Left ventricle myocardium inferior (tissue), 1 donor: ENCODE measurements around the gene EPHX1. TPM values are rescaled to one million over a fixed set of nuclear protein-coding genes. Genes with fewer than 3 reads are reported as not detected.

Source experiments
- DNase-seq: peaks from one replicate; pipeline ENCODE4 v3.0.0-alpha.2; 2020
- H3K27ac ChIP-seq: fragments of 200-600 bp; replicated peaks from 2 replicates; pipeline ENCODE4 v1.8.0; 2021
- H3K27me3 ChIP-seq: fragments of 200-600 bp; 2 replicates; pipeline ENCODE4 v1.8.0; 2021; ENCODE audit warnings: low read depth
- H3K36me3 ChIP-seq: fragments of 200-600 bp; 2 replicates; pipeline ENCODE4 v1.8.0; 2021
- H3K4me1 ChIP-seq: fragments of 200-600 bp; 2 replicates; pipeline ENCODE4 v1.8.0; 2021
- H3K4me3 ChIP-seq: fragments of 200-600 bp; 2 replicates; pipeline ENCODE4 v1.8.0; 2021; ENCODE audit warnings: mild to moderate bottlenecking, moderate library complexity
- H3K9me3 ChIP-seq: fragments of 200-600 bp; replicated peaks from 2 replicates; pipeline ENCODE4 v1.8.0; 2021
- CTCF ChIP-seq: fragments of 200-600 bp; IDR thresholded peaks from 2 replicates; pipeline ENCODE4 v1.8.0; 2021; ENCODE audit warnings: antibody characterized with exemption, mild to moderate bottlenecking, borderline replicate concordance
- intact Hi-C: fragments of 100-400 bp; cut with micrococcal nuclease; formaldehyde crosslinking; loops from one replicate; pipeline ENCODE4 v1.11.0; 2022
- total RNA-seq: library from RNA; stranded (reverse); fragmentation: NEBNext Ultra II Directional; extraction: Animal tissue kit (Norgen Biotek cat#: 25700); gene quantifications from one replicate; pipeline ENCODE4 v1.2.1, GENCODE V29; 2021
- donor health status: DM: no; HTN: yes; CAD: no; lungs with severe emphysema.

The EPHX1 gene
- total RNA-seq, 1 donor from 2014 or later = 49.7 TPM

GRCh38 chr1:225846331-225847310 is 36.7 kb downstream of the EPHX1 start:
- H3K4me1 ChIP-seq = peaks cover 50% of the 10 kb centered on the region
- intact Hi-C loops = no loop called here
- no peak for TF ChIP-seq CTCF
- H3K27ac ChIP-seq = peak overlapping the region; percentile 58
- no peak for DNase-seq
- no peak overlapping the region for H3K4me3 ChIP-seq
- H3K36me3 ChIP-seq = peaks cover 68% of the 10 kb centered on the region
- H3K9me3 ChIP-seq = no peaks in the 10 kb centered on the region
- no peaks in the 10 kb centered on the region for H3K27me3 ChIP-seq

GRCh38 chr1:225847610-225848009 is 37.7 kb downstream of the EPHX1 start:
- no peak for DNase-seq
- H3K27me3 ChIP-seq = no peaks in the 10 kb centered on the region
- no peaks in the 10 kb centered on the region for H3K9me3 ChIP-seq
- no peak overlapping the region for H3K4me3 ChIP-seq
- intact Hi-C loops = no loop called here
- H3K4me1 ChIP-seq = peaks cover 56% of the 10 kb centered on the region
- no peak for TF ChIP-seq CTCF
- H3K36me3 ChIP-seq = peaks cover 69% of the 10 kb centered on the region
- H3K27ac ChIP-seq = no peak overlapping the region

GRCh38 chr1:225848030-225848955 is 38.4 kb downstream of the EPHX1 start:
- intact Hi-C loops = no loop called here
- Histone ChIP-seq H3K9me3 (no peaks in the 10 kb centered on the region), H3K27me3 (no peaks in the 10 kb centered on the region), H3K27ac (no peak overlapping the region), H3K4me3 (no peak overlapping the region), H3K4me1 (peaks cover 56% of the 10 kb centered on the region), H3K36me3 (peaks cover 68% of the 10 kb centered on the region)
- DNase-seq = no peak
- TF ChIP-seq CTCF = no peak

- Histone ChIP-seq H3K4me1 (peaks cover 50% of the 10 kb centered on the region), H3K27me3 (no peaks in the 10 kb centered on the region), H3K9me3 (no peaks in the 10 kb centered on the region), H3K27ac (no peak overlapping the region), H3K36me3 (peaks cover 69% of the 10 kb centered on the region), H3K4me3 (no peak overlapping the region)
- DNase-seq = no peak
- TF ChIP-seq CTCF = no peak
- intact Hi-C loops = no loop called here
Measured at GRCh38 chr1:225849925-225850324, 40.0 kb downstream of the EPHX1 start.

- H3K27me3 ChIP-seq = no peaks in the 10 kb centered on the region
- H3K9me3 ChIP-seq = no peaks in the 10 kb centered on the region
- H3K36me3 ChIP-seq = peaks cover 68% of the 10 kb centered on the region
- intact Hi-C loops = no loop called here
- no peak for TF ChIP-seq CTCF
- no peak for DNase-seq
- no peak overlapping the region for H3K27ac ChIP-seq
- no peak overlapping the region for H3K4me3 ChIP-seq
- peaks cover 46% of the 10 kb centered on the region for H3K4me1 ChIP-seq
Measured at GRCh38 chr1:225850370-225850769, 40.4 kb downstream of the EPHX1 start.
